HG02759 (cell line): ENCODE results near the gene KRTAP5-5.
"Not testable (repeated sequence)": the region's sequence is repeated elsewhere in the genome, so short reads cannot be mapped to it uniquely, and the experiment has no call there.

ENCODE experiments used
- ATAC-seq: cut with Tn5 transposase; IDR thresholded peaks from one replicate; pipeline ENCODE4 v1.9.1; 2021; ENCODE audit warnings: mild to moderate bottlenecking, moderate library complexity; ENCODE audit not compliant: unreplicated experiment

The KRTAP5-5 gene

DNA sequence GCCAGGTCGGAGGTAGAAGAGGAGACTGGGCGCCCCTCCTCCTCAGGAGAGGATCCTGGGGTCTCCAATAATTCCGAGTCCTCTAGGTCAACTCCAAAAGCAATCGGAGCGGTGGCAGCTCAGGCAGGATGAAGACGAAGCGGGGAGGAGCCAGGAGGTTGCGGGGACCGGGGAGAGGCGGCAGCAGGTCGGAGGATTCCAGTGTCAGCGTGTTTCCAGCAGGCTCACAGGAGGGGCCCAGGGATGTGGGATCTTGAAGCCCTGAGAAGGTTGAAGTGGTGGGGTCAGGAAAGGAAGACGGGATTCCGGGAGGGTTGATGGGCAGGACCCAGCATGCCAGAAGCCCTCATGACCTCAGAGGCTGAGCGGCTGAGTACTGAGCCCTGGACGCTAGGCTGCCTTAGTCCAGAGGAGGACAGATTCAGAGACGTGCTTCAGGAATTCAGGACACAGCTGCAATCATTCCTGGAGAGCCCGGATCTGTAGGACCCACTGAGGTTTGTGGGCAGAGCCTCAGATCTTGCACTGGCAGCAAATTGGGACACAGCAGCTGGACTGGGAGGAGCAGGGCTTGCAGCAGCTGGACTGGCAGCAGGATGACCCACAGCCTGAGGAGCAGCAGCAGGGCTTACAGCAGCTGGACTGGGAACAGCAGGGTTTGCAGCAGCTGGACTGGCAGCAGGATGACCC is 22.3 kb upstream of the KRTAP5-5 start:
- not testable (repeated sequence) for ATAC-seq

DNA sequence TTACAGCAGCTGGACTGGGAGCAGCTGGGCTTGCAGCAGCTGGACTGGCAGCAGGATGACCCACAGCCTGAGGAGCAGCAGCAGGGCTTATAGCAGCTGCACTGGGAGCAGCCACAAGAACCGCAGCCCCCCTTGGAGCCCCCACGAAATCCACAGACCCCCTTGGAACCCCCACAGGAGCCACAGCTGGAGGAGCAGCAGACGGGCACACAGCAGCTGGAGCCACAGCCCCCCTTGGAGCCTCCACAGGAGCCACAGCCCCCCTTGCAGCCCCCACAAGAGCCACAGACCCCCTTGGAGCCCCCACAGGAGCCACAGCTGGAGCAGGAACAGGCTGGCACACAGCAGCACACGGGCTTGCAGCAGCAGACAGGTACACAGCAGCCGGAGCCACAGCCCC is 21.7 kb upstream of the KRTAP5-5 start:
- not testable (repeated sequence) for ATAC-seq

DNA sequence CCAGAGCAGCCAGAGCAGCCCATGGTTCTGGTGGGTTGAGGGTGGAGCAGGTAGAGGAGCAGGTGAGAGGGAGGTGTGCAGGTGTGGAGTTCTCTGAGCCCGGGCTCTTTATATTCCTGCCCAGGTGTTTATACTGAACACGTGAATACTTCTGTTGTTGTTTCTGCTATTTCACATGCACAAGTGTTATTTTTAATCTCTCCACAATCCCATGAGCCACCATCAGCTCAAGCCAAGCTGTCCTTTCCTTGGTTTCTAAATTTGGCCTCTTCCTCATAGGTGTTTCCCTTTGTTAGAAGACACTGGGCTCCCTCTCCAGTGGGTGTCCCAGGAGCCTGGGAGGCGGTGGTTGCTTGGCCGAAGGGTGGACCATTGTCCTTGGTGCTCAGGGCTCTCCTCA is 21.2 kb upstream of the KRTAP5-5 start, which contains the start of gene KRTAP5-3:
KRTAP5-3 (minus strand) TSS at position 101 of the 400 bp plus-strand sequence; CDS start at position 23, 78 bp downstream.
- no peak for ATAC-seq

DNA sequence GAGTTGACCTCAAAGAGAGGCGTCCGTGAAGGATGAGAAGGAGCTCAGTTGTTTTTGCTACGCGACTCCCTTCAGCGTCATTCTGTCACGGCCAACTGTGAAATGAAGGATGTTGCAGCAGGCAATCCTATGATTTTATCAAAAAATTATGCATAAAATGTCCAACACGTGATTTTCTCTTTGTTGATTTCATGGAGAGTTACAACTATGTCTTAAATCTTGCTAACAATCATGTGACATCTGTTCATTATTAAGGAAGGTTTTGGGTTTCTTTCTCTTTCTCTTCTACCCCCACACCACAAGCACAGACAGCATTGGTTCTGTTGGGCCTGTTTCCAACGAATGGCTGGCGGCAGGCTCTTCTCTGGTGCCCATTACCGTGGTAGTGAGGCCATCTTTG is 11.3 kb upstream of the KRTAP5-5 start:
- ATAC-seq: no peak

DNA sequence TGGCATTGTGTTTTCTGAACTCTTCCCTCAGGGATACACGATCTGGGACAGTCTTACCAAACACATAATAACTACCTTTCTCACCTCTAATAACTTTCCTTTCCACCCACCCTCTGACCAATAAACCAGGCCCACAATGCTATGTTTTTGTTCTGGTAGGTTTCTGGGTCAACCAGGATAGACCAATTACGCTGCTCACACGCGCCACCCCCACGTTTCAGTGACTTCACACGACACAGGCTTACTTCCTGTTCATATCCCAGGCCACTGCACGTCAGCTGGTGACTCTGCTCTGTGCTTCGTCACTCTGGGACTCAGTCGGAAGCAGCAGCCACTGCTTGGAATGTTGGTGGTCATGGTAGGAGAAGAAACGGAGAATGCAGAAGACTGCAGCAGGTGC is 10.1 kb upstream of the KRTAP5-5 start:
- ATAC-seq: no peak

DNA sequence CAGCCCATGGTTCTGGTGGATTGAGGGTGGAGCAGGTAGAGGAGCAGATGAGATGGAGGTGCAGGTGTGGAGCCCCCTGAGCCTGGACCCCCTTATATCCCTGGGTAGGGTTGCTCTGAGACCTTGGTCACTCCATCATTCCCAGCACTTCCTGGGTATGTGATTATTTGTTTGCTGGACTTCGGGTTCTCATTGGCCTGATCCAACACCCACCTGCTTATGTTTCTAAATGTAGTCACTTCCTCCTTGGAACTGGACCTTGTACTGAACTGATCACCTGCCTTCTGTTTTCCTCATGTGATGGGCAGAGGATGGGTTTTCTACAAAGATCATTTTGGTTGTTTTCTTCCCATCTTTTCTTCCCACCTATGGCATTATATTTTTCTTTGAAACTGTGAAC is 7.5 kb upstream of the KRTAP5-5 start, which contains the start of gene KRTAP5-4:
KRTAP5-4 (minus strand) TSS at position 53 of the 400 bp plus-strand sequence; CDS start at position 8, 45 bp downstream.
- no peak for ATAC-seq

DNA sequence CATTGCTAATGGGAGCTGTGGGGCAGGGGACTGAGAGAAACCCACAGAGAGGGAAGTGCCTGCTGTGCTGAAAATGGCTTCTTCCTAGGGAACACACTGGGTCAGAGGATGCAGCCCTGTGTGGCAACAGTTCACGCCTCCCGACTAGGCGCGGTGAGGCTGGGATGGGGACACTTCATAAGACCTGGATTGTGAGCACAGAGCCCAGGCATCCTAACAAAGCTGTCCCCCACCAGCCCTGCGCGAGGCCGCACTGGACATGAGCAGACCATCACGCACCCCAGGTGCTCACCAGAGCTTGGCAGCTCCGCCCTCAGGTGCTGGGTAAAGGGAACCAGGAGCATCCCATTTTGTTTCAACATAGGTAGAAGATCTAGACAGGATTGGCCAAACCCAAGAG is 5.9 kb upstream of the KRTAP5-5 start:
- ATAC-seq: no peak

DNA sequence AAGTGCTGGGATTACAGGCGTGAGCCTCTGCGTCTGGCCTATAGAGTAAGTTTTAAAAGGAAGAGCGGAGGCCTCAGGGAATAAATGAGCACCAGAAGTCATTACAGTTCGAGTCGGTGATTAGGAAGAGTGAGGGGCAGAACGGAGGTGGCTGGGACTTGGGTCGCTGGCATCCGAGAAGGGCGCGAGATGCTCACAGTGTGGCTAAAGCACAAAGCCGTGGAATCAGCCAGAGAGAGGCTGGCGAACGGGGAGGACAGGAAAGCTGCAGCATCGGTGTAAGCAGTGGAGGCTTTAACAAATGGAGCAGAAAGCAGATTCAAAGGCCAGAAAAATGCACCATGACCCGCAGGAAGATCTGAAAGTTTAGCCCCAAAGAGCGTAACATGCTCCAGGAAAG is 5.0 kb upstream of the KRTAP5-5 start:
- no peak for ATAC-seq

DNA sequence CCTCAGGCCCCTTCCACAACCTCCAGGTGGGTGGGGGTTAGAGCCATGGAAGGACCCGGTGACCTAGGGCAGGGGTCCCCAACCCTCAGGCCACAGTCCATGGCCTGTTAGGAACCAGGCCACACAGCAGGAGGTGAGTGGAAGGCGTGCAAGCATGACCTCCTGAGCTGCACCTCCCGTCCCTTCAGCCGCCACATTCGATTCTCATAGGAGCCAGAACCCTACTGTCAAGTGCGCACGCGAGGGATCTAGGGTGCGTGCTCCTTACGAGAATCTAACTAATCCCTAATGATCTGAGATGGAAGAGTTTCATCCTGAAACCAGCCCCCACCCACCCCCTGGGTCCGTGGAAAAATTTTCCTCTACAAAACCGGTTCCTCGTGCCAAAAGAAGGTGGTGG is 4.0 kb upstream of the KRTAP5-5 start:
- no peak for ATAC-seq

DNA sequence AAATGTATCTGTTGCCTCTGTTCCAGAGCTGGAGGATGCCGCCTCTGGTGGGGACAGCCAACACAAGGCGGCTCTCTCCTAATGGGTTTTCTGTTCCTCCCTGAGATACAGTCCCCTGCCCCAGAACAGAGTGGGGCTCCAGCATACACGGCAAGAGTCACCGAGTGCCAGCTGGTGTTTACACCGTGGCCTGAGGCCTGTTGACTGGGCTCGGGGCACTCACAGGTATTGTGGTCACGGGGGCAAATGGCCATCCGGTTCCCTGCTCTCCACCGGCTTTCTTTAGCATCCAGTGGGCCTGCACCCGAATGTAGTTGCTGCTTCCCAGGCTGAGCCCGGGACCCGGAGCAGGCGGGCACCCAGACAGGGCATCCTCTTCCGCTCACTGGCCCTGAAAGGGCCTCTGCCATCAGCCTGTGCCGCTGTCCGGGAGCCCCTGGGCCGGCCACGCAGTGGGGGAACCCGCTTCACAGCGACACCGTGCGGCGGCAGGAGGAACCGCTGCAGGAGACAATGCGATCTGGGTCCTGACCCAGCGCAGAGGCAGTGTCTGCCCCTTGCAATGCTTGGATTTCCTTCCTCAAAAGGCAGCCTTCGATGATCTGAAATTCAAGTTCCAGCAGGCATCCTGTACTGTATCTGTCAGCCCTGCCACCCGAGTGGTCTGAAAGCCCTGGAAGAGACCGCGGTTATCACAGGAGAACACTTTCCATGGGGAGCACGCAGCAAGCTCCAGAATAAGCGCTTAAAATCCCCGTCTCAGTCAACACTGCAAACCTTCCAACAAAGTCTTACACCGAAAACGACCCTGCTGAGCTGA is 859 bp upstream of the KRTAP5-5 start:
- no peak for ATAC-seq

DNA sequence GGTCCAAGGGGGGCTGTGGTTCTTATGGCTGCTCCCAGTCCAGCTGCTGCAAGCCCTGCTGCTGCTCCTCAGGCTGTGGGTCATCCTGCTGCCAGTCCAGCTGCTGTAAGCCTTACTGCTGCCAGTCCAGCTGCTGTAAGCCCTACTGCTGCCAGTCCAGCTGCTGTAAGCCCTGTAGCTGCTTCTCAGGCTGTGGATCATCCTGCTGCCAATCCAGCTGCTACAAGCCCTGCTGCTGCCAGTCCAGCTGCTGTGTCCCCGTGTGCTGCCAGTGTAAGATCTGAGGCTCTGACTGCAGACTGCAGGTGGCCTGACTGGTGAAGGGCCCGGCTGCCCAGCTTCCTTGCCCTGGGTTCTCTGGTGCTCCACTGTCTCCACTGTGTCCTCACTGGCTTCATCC is 696 bp downstream of the KRTAP5-5 start:
- ATAC-seq: no peak

DNA sequence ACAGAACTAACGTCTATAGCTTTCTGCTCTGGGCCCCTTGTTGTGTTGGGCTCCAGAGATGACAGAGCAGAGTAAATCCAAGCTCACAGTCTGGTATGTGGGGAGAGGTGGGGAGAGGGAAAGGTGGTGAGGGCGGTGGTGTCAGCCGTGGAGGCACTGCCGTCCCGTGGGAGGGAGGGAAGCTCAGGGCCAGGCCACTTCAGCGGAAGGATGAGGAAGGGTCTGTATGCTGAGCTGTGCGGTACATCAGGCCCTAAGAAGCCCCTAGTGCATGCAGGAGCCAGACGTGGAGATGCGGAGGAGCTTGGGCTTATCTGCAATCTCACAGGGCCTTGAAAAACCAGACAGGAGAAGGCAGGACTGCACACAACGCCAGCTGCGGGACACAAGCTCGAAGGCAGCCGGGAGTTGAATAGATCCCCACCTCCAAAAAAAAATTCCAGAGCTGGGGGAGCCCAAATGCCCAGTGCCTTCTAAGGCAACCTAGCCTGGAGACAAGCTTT is 1.5 kb downstream of the KRTAP5-5 start:
- ATAC-seq: no peak

DNA sequence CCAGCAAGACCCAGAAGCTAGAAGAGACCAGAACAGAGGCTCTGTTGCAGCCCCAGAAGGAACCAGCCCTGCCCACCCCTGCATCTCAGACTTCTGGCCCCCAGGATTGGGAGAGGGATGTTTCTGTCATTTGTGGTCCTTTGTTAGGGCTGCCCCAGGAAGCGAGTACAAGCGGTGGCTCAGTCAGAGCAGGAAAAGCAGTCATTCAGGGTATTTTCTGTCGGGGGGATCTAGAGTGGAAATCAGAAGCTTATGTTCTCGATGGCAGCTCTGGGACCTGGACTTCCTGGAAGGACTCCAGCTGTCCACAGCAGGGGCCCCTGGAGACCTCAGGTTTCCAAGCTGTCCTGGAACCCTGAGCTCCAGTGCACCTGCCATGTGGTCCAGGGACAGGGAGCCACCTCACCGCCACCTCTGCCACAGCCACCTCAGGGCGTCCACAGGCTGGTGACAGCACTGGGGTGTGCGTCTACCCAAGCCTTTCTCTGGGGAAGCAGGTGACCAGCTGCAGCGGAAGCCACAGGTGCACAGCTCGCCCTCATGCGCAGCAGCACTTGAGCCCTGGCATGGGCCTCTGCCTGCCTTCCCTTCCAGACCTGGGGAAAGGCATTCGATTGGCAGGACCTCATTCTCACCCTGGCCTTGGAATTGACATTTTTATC is 2.6 kb downstream of the KRTAP5-5 start:
- ATAC-seq: no peak

DNA sequence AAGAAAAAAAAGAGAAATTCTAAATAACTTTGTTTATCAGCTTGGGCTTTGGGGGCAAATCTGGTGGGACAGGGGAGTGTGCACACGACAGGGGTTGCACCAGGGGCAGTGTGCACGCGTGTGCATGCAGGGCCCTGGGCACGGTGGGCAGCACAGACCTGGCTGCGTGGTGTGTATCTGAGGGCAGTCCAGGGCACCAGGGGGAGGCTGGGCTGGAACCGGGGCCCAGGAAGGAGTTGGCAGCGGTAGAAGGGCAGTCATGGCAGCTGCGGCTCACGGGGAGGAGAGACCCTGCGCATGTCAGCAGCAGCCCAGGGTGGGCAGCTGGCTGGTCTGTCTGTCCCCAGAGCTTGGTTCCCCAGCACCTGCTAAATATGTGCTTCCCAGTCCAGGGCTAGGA is 4.3 kb downstream of the KRTAP5-5 start:
- ATAC-seq: no peak

DNA sequence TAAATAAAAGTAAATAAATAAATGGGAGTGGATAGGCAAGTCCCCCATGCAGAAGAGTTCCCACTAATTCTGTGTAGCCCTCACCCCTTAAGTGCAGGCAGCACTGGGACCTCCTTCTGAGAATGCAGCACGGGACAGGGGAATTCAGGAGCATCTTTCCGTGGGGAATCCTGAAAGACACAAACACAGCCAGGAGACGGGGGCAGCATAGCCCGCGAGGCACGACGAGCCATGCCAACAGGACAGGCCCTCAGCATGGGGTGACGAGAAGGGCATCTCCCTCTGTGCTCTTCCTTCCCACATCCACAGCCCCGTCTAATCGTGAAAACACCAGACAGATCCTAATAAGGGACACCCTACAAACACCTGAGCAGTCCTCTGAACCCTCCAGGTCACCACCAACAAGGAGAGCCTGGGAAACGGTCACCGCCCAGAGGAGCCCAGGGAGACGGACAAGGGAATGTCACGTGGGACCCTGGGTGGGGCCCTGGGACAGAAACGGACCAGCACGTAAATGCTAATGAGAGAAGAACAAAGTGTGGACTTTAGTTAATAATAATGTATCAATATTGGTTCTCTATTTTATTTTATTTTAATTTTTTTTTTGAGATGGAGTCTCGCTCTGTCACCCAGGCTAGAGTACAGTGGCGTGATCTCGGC is 6.8 kb downstream of the KRTAP5-5 start:
- ATAC-seq: no peak

DNA sequence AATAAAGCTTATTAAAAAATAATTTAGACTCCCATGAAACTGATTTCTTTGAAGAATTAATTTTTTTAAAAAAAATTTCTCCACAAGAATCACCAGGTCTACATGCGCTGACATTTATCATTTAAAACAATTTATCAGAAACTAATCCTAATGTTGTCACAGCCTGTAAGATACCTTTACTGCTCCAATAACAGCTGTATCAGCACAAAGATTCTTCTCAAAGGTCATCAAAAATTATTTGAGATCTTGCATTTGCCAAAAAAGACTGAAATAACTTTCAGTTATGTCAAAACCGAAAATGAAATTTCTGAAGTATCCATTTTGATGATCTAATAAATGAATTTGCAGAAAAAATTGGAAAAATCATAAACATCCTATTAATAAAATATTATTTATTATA is 8.1 kb downstream of the KRTAP5-5 start:
- no peak for ATAC-seq

DNA sequence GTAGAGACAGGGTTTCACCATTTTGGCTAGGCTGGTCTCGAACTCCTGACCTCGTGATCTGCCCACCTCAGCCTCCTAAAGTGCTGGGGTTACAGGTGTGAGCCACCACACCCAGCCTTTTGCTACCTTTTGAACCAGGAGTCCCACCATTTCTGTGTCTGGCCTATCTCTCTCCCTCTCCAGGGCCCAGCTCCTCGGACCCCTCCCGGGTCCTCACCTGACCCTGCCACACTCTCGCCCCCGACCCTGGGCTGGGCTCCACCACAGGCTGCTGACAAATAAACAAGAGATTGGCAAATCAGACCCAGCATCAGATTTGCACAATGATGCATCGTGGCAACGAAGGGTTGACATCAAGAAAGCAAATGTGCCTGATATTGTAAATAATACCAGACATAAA is 8.8 kb downstream of the KRTAP5-5 start:
- ATAC-seq: no peak

DNA sequence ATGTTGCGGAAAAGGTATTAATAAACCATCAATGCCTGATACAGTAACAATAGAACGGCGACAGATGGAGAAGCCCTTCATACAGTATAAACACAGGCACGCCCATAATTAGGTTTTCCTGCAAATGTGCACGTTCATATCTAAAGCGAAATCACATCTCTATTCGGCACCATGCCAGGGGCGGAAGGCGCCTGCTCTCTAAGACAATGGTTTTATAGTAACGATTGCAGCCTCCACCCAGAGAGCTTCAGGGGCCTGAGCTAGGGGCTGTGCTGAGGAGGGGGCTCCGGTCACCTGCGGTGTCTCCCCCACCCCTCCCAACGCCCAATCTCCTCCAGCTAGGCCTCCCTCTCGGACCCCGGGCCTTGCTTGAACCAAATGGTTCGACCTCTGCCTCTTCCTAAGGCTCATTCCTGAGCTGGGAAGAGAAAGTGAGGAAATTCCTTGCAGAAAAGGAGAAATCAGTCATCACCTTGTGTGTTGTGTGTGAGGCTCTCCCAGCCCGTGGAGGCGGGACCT is 9.6 kb downstream of the KRTAP5-5 start:
- ATAC-seq: no peak

DNA sequence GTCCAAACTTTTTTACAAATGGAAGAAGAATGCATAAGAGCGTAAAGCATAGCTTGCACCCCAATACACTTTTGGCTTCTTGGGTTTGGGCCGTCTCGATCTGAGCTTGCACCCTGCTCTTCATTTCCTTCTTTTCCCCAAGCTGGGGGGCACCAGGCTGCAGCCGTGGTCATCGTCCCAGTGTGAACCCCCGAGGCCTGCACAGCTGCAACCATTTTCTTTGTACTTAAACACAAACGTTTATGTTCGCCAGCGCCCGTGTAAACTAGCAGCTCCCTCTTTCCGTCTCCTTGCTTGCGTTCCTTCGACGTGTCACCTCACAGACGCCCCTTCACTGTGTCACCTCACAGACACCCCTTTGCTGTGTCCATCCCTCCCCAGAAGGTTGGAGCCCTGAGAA is 10.1 kb downstream of the KRTAP5-5 start:
- no peak for ATAC-seq

DNA sequence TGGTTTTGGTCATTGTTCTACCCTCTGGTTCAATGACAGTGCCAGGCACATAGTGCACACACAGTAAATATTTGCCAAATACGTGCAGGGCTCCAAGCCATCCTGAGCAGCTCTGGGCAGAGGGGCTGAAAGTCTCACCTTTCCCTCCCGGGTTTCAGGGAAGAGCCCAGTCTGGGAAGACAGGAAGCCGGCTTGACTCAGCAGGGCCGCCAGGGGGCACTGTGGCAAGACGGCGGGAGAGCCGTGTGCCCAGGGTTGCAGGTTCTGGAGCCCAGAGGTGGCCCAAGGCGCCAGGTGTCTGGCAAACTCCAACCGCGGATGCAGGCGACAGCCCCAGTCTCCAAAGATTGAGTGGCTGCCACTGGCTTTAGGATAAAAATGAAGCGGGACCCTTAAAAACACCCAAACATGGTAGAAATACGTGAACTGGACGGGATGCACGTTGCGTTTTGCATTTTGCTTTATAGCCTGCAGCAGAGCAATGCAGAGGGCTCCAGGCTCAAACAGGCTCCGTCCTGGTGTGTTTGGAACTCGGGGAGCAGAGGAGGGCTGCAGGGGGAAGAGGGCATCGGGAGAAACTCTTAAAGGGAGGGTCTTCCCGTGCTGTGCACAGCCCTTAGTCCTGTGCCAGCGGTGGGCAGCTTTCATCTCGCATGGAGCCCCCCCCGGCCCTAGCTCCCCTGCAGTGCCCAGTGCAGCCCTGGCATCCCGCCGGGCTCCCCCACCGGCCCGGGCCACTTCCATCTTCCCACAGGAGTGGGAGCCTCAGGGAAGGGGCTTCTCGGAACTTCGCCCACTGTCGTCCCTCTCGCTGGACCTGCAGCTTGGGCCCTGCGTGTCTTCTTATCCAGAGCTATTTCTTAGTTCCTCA is 10.7 kb downstream of the KRTAP5-5 start:
- no peak for ATAC-seq
